PC-3 (cell line): ENCODE results near the gene SPCS2. TPM values are rescaled to one million over a fixed set of nuclear protein-coding genes. Genes with fewer than 3 reads are reported as not detected.

ENCODE experiments used
- ATAC-seq: fragments of 200-7000 bp; cut with Tn5 transposase; 2 replicates; pipeline ENCODE4 v1.9.1; 2020; ENCODE audit warnings: mild to moderate bottlenecking, moderate library complexity
- BruUV-seq: library from RNA; stranded (reverse); fragments of 400-500 nt; replicated peaks from 2 replicates; lab custom pipeline; 2021; lab: Mats Ljungman, UMichigan
- CTCF ChIA-PET: fragments of 300-600 bp; sonication (Branson Sonifier 250); formaldehyde crosslinking; loops from one replicate; lab custom pipeline; 2022; ENCODE audit warnings: antibody characterized with exemption; lab: Charles Lee
- POLR2A ChIA-PET: fragments of 300-600 bp; sonication (Branson Sonifier 250); formaldehyde crosslinking; loops from one replicate; lab custom pipeline; 2022; ENCODE audit warnings: antibody characterized with exemption; ENCODE audit not compliant: unreplicated experiment; lab: Charles Lee
- DNase-seq: peaks from one replicate; pipeline ENCODE4 v3.0.0-alpha.2; 2015
- H2AFZ ChIP-seq: fragments of 300-600 bp; sonication (generic); 2 replicates; pipeline ENCODE4 v1.6.0; 2016; ENCODE audit warnings: antibody characterized with exemption, low read length
- H3F3A ChIP-seq: fragments of 300-600 bp; sonication (generic); one replicate; pipeline ENCODE4 v1.6.0; 2017; ENCODE audit warnings: antibody characterized with exemption, low read length, control low read depth, mild to moderate bottlenecking; ENCODE audit not compliant: unreplicated experiment
- H3K27ac ChIP-seq: fragments of 300-600 bp; sonication (generic); 2 replicates; pipeline ENCODE4 v1.5.1; 2016; ENCODE audit warnings: mild to moderate bottlenecking, low read length
- H3K27me3 ChIP-seq: fragments of 300-600 bp; sonication (generic); 2 replicates; pipeline ENCODE4 v1.6.1; 2016; ENCODE audit warnings: low read length, mixed read lengths
- H3K36me3 ChIP-seq: fragments of 300-600 bp; sonication (generic); 2 replicates; pipeline ENCODE4 v1.6.1; 2016; ENCODE audit warnings: low read depth, mixed run types, low read length, mixed read lengths
- H3K4me1 ChIP-seq: fragments of 300-600 bp; sonication (generic); 2 replicates; pipeline ENCODE4 v1.5.1; 2016; ENCODE audit warnings: low read length; ENCODE audit not compliant: insufficient read depth
- H3K4me2 ChIP-seq: fragments of 300-600 bp; sonication (generic); 2 replicates; pipeline ENCODE4 v1.6.0; 2016; ENCODE audit warnings: low read length
- H3K4me3 ChIP-seq: fragments of 300-600 bp; sonication (generic); 2 replicates; pipeline ENCODE4 v1.5.1; 2016; ENCODE audit warnings: mild to moderate bottlenecking, low read length, mixed read lengths
- H3K79me2 ChIP-seq: fragments of 300-600 bp; sonication (generic); 2 replicates; pipeline ENCODE4 v1.6.1; 2017; ENCODE audit warnings: low read length, mixed read lengths
- H3K9ac ChIP-seq: fragments of 300-600 bp; sonication (generic); 2 replicates; pipeline ENCODE4 v1.6.0; 2016; ENCODE audit warnings: mild to moderate bottlenecking, low read length
- H3K9me2 ChIP-seq: fragments of 300-600 bp; sonication (generic); replicated peaks from 2 replicates; pipeline ENCODE4 v1.6.1; 2016; ENCODE audit warnings: mixed run types, low read length, mixed read lengths
- H3K9me3 ChIP-seq: fragments of 300-600 bp; sonication (generic); 2 replicates; pipeline ENCODE4 v1.6.1; 2016; ENCODE audit warnings: low read length, mixed read lengths
- H4K20me1 ChIP-seq: fragments of 300-600 bp; sonication (generic); 2 replicates; pipeline ENCODE4 v1.6.1; 2016; ENCODE audit warnings: low read length, mixed read lengths
- CTCF ChIP-seq: fragments of 300-600 bp; sonication (generic); conservative IDR thresholded peaks from 2 replicates; pipeline ENCODE4 v1.5.1; 2017; ENCODE audit warnings: antibody characterized with exemption, low read depth, mild to moderate bottlenecking, low read length
- EZH2 ChIP-seq: fragments of 300-600 bp; sonication (generic); IDR thresholded peaks from one replicate; pipeline ENCODE4 v1.6.1; 2017; ENCODE audit warnings: antibody characterized with exemption, mild to moderate bottlenecking, low read length; ENCODE audit not compliant: unreplicated experiment
- EZH2phosphoT487 ChIP-seq: fragments of 300-600 bp; sonication (generic); IDR thresholded peaks from 2 replicates; pipeline ENCODE4 v1.6.1; 2018; ENCODE audit warnings: mild to moderate bottlenecking, antibody characterized with exemption, low read length, borderline replicate concordance
- intact Hi-C: fragments of 100-400 bp; cut with micrococcal nuclease; formaldehyde crosslinking; loops from 2 replicates; pipeline ENCODE4 v1.9.0; 2023
- total RNA-seq: library from RNA; depleted of rRNA; stranded (reverse); fragments of >200 nt; gene quantifications from 2 replicates; pipeline ENCODE4 v1.2.3, GENCODE V29; 2014

SPCS2 gene
- total RNA-seq, 1 experiment from 2014 or later = 129 TPM

GRCh38 chr11:75001686-75002085 lies 52.6 kb downstream of the SPCS2 start:
- intact Hi-C loops = no loop called here
- DNase-seq = no peak
- Histone ChIP-seq H3K9ac (no peak overlapping the region), H3K9me3 (no peaks in the 10 kb centered on the region), H3K36me3 (peaks cover 17% of the 10 kb centered on the region; the same call in 1 of the 2 replicates), H3K4me2 (no peak overlapping the region), H3K4me3 (no peak overlapping the region), H2AFZ (no peak overlapping the region), H3K9me2 (no peaks in the 10 kb centered on the region), H3F3A (no peaks in the 10 kb centered on the region), H3K27me3 (no peaks in the 10 kb centered on the region), H3K79me2 (no peaks in the 10 kb centered on the region), H3K4me1 (no peaks in the 10 kb centered on the region), H4K20me1 (no peaks in the 10 kb centered on the region), H3K27ac (no peak overlapping the region)
- no TSS peak for BruUV-seq
- TF ChIP-seq EZH2 (no peak), EZH2phosphoT487 (no peak), CTCF (no peak)
- POLR2A ChIA-PET = interaction anchor here (0.7 kb wide), 1 partner anchor 9 kb away, joined by 5 read pairs; no protein-coding TSS in a partner anchor
- CTCF ChIA-PET = interaction anchor here (0.8 kb wide), 1 partner anchor 72 kb away, joined by 4 read pairs; no protein-coding TSS in a partner anchor
- ATAC-seq = no peak

- Histone ChIP-seq H3K9me2 (no peaks in the 10 kb centered on the region), H3K9me3 (no peaks in the 10 kb centered on the region), H3K9ac (no peak overlapping the region), H2AFZ (no peak overlapping the region), H3F3A (no peaks in the 10 kb centered on the region), H3K4me2 (no peak overlapping the region), H3K27me3 (no peaks in the 10 kb centered on the region), H3K36me3 (peaks cover 15% of the 10 kb centered on the region), H3K4me3 (no peak overlapping the region), H4K20me1 (no peaks in the 10 kb centered on the region), H3K79me2 (no peaks in the 10 kb centered on the region), H3K27ac (no peak overlapping the region), H3K4me1 (no peaks in the 10 kb centered on the region)
- intact Hi-C loops = no loop called here
- ChIA-PET POLR2A (interaction anchor here (0.5 kb wide), 1 partner anchor 15 kb away, joined by 3 read pairs; no protein-coding TSS in a partner anchor), CTCF (no interaction called here)
- DNase-seq (no peak), ATAC-seq (no peak)
- BruUV-seq = no TSS peak
- TF ChIP-seq EZH2 (no peak), CTCF (no peak), EZH2phosphoT487 (no peak)
Observed at GRCh38 chr11:75002516-75002915, 53.5 kb downstream of the SPCS2 start.

GRCh38 chr11:75004215-75004614 lies 55.1 kb downstream of the SPCS2 start:
- Histone ChIP-seq H3K79me2 (no peaks in the 10 kb centered on the region), H3F3A (no peaks in the 10 kb centered on the region), H3K9me2 (no peaks in the 10 kb centered on the region), H3K9ac (no peak overlapping the region), H4K20me1 (no peaks in the 10 kb centered on the region), H3K9me3 (no peaks in the 10 kb centered on the region), H2AFZ (no peak overlapping the region), H3K27ac (no peak overlapping the region), H3K4me1 (no peaks in the 10 kb centered on the region), H3K4me2 (no peak overlapping the region), H3K27me3 (no peaks in the 10 kb centered on the region), H3K4me3 (no peak overlapping the region), H3K36me3 (peaks cover 23% of the 10 kb centered on the region)
- no peak for TF ChIP-seq CTCF
- no peak for TF ChIP-seq EZH2phosphoT487
- TF ChIP-seq EZH2 = no peak
- ATAC-seq (no peak), DNase-seq (no peak)
- ChIA-PET POLR2A (no interaction called here), CTCF (no interaction called here)
- BruUV-seq = no TSS peak
- intact Hi-C loops = no loop called here
